COLO829 (cell line): Measurements from ENCODE around the gene ST6GALNAC4.
"Not testable (repeated sequence)": the region's sequence is repeated elsewhere in the genome, so short reads cannot be mapped to it uniquely, and the experiment has no call there.

Experiments
- DNase-seq: peaks from one replicate; pipeline ENCODE4 v3.0.0; 2012; ENCODE audit warnings: low spot score

ST6GALNAC4 gene

DNA sequence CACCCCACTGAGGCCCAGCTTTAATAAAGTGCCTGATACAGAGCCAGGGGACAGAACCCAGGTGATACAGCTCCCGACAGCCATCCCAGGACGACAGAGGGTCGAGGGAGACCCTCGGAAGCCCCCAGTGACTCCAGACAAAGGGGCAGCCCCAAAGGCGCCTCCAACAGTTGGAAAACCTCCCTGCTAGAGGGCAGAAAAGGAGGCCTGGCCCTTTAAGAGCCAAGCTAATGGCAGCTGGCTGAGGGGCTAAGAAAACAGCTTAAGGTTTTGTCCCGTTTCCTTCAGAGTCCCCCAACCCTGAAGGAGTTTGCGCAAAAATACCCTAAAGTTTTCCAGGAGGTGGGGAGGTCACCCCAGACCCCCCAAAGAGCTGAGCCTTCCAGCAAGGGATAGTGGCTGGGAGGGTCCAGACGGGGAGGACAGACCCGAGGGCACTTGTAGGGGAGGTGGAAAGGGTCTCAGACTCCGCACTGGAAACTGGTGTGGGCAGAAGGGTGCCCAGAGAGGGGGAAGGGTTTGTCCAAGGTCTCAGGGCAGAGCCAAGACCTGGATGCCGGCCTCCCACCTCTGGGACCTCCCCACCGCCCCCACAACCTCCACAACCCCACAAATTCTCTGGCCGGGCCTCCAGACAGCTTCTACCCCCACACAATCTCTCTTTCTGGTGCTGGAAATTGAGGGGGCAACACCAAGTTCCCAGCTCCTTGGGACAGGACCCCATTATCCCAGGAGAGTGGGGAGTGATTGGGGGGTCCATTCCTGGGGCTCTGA is 31.1 kb downstream of the ST6GALNAC4 start:
- no peak for DNase-seq

DNA sequence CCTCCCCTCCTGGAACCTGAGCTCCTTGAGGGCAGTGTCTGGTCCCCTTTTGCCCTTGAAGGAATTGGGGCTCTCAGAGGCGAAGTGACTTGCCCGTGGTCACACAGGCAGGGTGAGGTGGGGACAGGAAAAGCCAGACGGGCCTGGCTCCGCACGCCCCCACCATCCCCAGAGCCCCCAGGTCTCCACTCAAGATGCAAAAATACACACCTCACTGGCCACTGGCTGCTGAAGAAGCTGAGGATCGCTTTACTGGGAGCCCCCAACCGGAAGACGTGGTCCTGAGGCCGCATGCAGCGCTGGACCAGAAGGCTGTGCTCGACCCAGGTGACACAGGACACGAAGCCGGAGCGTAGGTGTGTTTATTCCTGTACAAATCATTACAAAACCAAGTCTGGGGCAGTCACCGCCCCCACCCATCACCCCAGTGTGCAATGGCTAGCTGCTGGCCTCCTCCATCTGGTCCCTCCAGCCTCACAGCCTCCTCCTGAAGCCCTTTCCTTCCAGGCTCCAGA is 31.8 kb downstream of the ST6GALNAC4 start:
- DNase-seq, result no peak

DNA sequence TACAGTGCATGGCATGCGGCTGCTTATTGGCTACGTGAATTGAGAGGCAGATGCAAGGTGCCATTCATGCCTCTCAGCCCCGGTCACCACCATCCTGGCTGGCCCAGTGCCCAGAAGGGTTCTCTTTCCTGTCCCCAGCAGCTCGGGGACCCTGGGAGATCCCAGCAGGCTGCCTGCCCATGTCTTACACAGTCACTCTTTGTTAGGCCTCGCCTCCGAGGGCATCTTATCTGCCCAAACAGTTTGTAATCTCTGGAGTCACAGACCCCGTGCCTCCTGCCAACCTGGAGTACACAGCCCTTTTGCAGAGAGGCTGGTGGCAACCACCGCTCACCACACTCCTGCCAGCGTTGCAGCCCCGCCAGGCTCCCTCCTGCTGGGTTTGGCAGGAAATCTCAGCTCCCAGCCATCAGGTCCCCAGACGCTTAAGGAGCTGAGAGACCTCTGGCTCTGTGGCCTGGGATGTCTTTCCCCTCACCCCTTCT is 32.4 kb downstream of the ST6GALNAC4 start:
- peak; percentile 86 for DNase-seq

DNA sequence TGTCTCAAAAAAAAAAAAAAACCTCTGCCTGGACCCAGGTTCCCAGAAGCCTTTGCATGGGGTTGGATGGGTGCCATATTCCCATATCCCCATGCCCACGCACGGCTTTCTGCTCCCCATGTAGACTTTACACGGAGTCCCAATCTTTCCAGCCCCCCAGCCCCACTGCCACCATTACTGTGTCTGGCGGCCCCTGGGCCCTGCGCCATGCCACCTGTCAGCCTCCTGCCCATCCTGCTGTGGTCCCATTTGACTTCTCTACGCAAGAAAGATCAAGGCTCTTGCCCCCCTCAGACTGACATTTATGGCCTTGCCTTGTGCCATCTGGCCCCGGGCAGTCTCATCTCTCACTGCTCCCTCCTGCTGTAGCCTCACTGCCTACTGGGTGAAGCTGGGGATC is 32.9 kb downstream of the ST6GALNAC4 start:
- no peak for DNase-seq

DNA sequence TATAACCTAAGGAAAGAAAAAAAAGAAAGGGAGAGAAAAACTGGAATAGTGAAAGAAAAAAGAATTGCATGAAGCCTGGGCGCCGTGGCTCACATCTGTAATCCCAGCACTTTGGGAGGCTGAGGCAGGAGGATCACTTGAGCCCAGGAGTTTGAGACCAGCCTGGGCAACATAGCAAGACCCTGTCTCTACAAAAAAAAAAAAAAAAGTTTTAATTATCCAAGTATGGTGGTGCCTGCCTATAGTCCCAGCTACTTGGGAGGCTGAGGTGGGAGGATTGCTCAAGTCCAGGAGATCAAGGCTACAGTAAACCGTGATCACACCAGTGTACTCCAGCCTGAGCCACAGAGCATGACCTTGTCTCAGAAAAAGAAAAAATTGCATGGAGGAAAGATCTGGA is 35.1 kb downstream of the ST6GALNAC4 start:
- not testable (repeated sequence) for DNase-seq

DNA sequence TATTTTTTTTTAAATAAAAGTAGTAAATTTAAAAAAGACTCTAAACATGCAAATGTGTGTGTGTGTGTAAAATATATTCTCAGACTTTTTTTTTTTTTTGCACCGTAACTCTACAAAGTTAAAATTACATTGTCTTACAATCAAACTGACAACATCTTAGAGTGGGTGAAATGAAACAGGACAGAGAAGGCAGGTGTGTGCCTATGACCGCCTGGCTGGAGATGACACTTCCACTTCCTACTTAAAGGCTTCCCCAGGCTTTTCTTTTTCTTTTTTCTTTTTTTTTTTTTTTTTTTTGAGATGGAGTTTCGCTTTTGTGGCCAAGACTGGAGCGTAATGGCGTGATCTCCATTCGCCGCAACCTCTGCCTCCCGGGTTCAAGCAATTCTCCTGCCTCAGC is 36.7 kb downstream of the ST6GALNAC4 start:
- DNase-seq, result no peak

DNA sequence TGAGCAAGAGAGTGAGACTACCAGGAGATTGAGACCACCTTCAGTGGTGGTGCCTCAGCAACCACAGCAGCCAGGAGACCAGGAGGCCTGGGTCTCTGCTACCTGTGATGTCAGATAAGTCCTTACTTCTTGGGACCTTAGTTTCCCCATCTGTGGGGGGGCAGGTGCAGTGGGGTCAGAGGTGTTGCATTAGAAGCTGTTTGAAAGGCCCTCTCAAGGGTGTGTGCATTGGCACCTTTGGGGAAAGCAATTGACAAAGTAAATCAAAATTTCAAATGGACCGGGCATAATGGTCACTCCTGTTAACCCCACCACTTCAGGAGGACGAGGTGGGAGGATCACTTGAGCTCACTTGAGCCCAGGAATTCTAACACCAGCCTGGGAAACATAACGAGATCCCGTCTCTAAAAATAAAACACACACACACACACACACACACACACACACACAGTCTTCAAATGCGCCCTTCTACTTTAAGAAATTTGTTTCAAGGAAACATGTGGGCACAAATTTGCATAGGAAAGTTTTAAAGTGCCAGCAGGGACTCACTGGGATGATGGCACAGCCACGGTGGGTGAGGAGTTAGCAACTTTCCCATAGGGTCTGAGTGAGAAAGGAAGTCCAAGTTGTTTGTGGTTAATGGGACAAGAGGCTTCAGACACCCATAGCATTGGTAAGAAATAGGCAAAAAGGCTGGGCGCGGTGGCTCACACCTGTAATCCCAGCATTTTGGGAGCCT is 38.0 kb downstream of the ST6GALNAC4 start:
- DNase-seq, result no peak

DNA sequence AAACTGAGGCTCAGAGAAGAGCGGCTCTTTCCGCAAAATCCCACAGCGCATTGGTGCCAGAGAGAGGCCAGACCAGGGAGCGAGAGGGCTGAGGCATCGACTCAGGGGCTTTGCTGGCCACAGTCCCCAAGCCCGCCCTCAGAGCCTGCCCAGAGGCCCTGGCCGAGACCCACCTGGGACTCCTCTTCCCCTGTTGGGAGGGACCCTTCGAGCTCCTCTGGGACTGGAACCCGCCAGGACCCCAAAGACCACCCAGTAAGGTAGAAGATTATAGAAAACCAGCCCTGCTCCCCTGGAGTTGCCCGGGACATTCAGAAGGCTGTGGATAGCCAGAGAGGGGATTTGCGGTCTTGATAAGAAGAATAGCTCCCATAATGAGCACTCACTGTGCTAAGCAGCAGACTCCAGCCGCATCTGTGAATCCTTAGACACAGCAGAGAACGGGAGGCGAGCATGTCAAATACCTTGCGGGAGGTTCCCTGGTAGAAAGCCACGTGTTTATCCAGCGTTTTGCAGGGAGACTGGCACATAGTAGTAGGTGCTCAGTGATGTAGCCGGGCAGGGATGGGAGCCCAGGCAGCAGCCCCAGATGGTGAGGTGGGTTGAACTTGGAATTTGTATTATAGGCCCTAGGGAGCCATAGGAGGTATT is 38.7 kb downstream of the ST6GALNAC4 start:
- no peak for DNase-seq

DNA sequence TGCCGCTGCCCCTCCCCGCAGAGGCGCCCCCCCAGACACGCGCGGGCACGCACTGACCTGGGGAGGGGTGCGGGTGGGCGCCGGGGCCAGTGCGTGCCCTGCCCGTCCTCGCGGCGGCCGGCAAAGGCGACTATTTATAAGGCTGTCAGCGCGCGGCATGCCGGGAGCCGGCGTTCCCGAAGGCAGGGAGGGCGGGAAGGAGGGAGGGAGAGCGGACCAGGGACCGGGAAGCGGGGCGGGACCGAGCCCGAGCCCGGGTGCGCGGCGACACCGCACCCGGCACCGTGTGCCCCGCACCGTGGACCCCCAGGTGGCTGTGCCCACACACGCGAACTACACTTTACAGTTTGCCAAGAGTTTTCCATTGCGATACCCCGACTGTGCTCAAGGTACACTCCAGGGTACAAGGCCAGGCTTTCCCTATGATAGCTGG is 39.3 kb downstream of the ST6GALNAC4 start, which contains the start of gene AK1:
TSS of gene AK1 (minus strand) at position 110 of the 433 bp plus-strand sequence. CDS start 3,058 bp downstream, outside the sequence.
- DNase-seq, result no peak

DNA sequence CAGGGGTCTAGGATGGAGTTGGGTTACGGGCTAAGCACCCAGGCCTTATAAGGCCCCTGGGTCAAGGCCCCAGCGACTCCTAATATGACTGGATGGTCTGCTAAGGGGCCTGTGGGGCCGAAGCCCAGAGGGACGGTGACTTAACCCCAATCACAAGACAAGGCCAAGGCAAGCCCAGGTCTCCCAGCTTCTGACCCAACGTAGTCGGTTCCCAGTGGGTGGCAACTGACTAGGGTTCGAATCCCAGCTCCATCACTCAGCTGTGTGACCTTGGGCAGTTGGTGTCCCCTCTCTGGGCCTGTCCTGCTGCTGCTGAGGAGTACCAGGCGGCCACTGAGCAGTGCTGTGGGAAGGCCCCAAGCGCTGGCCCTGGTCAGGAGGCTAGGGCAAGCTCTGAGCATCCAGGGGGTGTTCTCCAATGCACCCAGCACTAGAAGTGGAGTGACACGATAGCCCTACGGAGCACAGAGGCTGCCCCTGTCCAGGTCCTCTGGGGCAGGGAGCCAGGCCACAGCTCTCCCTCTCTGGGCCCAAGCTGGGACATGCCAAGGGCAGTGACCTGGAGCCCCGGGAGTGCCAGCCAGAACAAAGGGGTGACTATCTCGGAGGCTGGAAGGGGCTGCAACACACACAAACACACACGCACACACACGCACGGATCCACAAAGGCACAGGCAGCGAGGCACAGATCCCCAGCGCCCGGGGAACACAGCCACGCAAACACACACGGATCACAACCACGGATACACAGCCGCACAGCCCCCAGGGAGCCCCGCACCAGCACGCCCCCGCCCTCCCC is 39.9 kb downstream of the ST6GALNAC4 start:
- no peak for DNase-seq

DNA sequence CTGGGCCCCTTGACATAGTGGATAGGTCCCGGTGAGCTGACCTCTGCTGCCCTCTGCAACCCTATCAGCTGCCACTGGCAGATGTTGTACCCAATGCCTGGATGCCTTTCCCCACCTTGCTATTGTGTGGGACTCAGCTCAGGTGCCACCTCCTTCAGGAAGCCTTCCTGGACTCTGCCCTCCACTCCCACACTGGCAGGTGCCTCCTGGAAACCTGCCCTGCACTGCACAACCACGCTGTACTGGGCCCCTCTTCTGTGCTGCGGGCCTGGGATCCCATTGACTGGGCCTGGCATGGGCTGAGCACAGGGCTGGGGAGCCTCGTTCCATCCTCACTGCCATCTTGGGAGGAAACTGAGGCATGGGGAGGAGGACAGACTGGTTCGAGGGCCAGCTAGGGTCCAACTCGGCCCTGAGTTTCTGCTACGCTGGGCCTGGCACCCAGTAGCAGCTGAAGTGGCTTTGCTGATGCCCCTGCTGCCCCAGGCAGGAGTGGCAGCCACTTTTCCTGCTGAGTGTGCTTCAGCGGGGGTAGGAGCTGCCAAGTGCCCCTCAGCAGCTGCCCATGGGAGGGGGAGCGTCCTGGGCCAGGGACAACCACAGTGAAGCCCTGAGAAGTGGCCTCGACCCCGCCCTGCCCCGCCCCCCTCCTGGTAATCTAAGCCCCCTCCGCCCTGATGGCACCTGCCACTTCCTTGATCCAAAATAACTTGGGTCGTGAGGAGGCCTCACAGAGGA is 40.6 kb downstream of the ST6GALNAC4 start:
- DNase-seq, result no peak

DNA sequence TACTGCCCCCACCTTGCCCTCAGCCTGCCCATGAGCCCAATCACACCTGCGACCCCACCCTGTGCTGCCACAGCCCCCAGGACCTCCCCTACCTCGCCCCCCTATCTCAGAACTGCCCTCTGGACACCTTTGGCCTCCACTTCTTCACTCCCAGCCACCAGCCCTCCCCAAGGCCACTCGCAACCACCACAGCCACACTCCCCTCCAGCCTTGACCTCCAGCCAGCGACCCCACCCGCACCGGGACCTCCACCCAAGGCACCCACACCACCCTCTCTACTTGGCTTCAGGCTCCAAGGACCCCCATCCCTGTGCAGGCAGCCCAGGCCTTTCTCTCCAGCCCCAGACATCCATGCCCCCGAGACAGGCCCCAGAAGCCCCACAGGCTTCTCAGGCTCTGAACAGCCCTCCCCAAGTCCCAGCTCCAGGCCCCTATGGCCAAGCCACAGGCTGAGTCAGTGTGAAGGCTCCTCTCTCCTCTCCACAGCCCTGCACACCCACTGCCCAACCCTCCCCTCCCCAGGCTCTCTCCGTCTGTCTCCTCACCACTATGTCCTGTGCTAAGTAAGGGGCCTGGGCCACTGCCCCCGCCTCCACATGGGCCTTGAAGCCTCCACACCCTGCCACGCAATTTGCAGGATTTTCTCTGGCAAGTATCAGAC is 41.4 kb downstream of the ST6GALNAC4 start:
- DNase-seq, result no peak

DNA sequence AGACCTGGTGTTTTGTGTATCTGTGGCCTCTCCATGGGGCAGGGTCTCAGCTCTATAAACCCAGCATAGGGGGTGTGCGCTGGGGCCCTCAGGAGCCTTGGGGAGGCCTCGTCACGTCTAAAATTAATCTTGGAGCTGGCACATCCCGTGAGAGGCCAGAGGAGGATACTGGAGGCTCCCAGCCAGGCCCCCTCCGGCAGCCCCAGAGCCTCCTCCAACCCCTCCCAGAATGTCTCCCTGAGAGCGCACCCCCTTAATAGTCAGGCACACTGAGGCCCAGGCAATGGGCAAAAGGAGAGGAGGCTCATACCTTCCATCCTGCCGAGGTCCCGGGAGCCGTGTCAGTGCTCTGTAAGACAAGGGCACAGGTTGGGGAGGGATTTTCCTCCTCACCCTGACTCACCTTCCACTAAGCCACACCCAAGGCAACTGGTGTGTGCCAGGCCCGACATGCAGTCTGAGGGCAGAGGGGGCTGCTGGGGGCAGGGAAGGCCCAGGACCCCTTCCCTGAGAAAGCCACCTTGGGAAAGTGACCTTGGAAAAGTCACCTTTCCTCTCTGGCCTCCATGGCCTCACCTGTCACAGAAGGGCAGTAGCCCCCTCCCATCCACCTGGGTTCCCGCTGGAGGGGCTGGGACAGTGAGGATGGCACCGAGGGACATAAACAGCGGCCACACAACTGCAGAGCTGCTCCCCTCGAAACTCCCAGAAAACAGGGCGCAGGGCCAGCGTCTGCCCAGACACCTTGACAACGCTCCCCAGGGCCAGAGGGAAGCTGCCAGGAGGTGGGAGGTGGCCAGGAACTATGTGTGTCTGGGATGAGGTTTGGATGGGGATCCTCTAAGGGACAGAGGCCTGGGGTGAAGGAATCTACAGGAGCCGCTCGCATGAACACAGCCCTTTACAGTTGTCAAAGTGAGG is 42.3 kb downstream of the ST6GALNAC4 start:
- DNase-seq, result no peak

DNA sequence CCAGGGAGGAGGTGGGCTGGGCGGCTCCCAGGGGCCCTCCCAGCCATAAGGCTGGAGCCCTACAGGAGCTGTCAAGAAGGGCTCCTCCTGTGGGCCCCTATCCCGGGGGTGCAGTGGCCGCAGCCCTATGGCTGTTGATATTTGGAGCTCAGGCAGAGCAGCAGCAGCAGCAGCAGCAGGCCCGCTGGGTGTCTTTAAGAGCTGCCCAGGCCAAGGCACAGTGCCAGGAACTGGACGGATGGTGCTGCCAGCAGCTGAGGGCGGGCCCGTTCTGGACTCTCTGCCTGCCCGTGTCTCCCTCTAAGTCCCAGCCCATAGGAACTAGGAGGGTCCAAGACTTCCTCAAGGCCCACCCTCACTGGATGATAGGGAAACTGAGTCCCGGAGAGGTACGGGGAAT is 43.0 kb downstream of the ST6GALNAC4 start:
- DNase-seq, result no peak

DNA sequence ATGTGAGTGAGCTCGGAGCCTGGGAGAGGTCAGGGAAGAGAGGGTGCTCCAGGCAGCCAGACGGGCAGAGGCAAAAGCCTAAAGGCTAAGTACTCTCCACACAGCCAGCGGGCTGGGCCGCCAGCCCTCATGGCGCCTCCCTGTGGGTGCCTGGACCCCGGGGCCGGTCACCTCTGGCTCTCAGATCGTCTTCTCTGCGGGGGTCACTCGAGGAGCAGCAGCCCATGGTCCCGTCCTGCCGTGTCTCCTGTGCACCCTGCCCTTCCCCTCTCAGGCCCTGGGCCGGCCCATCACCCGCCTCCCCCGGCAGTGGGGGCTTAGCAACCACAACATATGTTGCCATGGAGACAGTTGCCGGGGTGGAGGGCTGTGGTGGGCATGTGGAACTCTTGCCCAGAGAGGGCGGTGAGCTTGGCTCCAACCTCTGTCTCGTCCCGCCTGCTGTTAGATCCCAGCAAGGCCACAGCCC is 43.6 kb downstream of the ST6GALNAC4 start:
- no peak for DNase-seq

DNA sequence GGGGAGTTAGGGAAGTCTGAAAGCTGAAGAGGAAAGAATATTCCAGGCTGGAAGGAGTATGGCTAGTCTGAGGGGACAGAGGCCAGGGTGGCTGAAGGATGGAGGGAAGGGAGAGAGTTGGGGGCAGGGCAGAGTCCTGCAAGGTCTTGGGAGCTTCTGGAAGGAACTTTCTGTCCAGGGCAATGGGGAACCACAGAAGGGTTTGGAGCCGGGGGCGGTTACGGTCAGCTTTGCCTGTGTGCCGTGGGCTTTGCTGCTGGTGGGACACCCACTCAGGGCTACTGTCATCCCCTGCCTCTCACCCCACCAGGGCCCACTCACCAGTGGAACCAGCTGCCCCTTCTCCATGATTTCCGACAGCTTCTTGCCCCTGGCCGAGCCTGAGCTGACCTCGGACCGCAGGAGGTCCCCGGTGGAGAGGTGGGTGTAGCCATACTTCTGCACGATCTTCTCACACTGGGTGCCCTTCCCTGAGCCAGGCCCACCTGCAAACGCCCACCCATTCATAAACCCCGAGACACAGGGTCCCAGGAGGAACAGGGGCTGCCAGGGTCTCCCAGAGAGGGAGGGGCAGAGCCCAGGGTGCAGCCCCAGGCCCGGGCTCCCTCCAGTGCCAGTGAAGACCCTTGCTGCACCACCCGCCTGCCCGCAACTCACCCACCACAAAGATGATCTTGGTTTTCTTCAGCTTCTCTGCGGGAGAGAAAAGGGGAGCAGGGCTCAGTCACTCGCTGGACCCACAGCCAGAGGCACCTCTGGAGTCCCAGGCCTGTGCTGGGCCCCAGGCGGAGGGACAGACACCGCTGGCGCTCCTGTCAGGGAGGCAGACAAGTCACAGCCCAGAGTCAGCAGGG is 44.2 kb downstream of the ST6GALNAC4 start:
- no peak for DNase-seq

DNA sequence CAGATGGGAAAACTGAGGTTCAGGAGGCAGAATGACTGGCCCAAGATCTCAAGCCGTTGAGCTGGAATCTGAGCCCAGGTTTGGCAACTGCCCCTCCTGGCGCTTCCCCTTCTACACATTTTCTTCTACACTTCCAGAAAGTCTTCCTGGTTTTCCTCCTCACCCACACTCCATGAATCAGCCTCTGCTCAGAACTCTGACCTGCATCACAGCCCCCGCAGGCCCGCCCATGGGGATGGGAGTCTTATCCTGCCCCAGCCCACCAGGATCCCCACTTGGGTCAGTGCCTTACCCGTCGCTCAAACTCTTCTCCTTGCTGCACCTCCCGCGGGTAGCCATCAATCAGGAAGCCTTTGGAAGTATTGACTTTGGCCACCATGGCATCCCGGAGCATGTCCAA is 45.3 kb downstream of the ST6GALNAC4 start:
- DNase-seq, result no peak

DNA sequence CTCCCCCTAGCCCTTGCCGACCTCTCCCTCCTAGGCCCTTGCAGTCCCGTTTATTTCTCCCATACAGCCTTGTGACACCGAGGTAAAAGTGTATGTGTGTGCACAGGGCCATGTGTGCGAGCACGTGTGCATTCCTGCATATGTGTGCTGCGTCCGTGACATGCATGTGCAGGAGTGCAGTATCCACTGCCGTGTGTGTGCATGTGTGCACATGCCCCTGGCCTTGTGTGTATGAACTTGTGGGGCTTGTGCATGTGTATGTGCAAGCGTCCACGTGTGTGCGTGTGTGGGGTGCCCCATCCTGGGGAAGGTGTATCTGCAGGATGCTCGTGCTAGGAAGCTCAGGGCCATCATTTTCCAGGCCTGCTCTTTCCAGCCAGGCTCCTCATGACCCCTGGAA is 46.0 kb downstream of the ST6GALNAC4 start:
- no peak for DNase-seq
